GM15510 (cell line): ENCODE results near the gene ACTN1.

ENCODE experiments used
- POLR2A ChIP-seq: IDR thresholded peaks from 3 replicates; pipeline ENCODE4 v1.6.1; 2011; ENCODE audit warnings: borderline replicate concordance; ENCODE audit not compliant: insufficient read length; ENCODE audit errors: extremely low read depth

The ACTN1 gene

DNA sequence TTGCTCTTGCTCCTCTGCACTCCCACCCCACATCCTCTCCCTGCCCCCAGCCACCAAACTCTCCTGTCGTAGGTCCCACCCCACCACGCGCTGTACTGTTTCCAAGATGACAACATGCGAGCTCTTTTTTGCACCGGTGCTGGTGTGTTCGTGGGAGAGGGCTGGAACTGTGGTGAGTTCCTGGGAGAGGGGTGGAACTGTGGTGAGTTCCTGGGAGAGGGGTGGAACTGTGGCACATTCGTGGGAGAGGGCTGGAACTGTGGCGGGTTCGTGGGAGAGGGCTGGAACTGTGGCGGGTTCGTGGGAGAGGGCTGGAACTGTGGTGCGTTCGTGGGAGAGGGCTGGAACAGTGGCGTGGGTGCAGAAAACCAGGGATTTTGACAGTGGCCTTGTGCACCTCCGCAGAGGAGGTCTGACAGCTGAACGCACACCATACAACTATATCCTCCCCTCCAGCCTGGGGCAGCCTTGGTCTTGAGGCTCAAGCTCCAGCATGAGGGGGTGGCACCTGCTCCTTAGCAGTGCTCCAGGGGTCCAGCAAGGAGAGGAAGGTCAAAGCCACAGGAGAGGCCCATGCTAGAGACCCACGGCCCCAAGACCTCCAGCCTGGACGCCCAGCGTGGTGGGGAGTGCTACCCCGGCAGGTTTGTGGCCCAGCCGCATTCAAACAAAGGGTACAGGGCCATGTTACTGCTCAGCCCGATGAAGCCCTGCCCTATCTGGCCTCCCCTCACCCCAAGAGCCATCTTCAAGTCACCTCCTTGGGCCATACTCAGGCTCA, 50.1 kb downstream of the ACTN1 start:
- TF ChIP-seq POLR2A, result no peak

DNA sequence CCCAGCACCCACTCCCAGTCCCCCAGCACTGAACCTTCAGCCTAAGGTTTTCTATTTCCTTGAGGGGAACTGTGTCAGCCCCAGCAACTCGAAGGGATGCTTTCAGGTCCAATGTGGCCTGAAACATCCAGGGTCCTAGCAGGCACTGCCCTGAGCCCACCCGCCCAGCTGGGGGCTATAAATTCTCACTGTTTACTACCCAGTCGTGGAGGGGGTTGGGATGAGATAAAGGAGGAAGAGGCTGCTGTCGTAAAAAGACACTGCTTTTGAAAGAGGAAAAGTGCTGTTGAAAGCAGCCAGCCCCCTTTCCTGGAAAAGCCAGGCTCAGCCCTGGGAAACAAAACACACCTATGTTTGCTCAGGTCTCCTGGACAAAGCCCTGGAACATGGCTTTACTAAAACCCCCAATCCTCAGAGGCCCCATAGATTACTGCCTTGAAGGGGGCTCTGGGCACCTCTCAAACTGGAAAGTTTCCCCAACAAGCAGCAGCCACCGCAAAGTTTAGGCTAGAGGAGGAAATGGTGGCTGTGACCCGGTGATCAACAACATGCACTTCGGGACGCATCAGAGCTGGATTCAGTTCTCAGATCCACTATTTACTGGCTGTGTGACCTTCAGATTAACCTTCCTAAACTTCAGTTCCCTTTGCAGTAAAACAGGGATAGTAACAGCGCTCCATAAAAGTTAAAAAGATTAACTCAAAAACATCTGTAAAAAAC, 51.0 kb downstream of the ACTN1 start:
- no peak for TF ChIP-seq POLR2A

DNA sequence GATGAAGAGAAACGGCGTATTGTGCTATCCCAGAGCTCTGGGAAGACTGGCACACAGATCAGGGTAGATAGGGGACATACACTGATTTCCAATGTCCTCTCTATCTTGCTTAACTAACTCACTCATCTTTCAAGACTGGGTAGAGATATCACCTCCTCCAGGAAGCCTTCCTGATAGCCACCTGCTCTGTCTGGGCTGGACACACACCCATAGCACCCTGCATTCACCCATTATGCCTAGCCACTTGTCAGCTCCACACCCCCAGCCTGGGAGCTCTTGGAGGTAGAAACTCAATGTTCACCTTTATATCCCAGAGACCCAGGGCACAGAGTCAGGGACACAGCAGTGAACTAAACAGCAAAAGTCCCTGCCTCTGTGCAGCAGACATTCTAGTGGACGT, 52.0 kb downstream of the ACTN1 start:
- TF ChIP-seq POLR2A, result no peak

DNA sequence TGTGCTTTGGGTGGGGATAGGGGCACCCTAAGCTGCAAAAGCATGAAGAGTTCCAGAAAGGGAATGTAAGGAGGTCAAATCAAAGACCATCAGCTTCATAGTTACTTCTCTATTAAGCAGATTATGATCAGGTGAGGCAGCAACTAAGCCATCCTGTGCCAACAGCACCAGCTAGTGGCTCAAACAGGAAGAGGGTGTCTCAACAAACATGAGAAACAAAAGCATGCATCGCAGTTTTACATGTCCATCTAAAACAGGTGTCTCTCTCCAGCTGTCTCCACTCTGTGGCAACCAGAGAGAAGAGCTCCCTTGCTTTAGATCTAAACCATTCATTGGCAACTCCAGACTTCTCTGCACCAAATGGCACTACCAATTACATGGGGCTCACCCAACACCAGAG, 52.9 kb downstream of the ACTN1 start:
- no peak for TF ChIP-seq POLR2A

DNA sequence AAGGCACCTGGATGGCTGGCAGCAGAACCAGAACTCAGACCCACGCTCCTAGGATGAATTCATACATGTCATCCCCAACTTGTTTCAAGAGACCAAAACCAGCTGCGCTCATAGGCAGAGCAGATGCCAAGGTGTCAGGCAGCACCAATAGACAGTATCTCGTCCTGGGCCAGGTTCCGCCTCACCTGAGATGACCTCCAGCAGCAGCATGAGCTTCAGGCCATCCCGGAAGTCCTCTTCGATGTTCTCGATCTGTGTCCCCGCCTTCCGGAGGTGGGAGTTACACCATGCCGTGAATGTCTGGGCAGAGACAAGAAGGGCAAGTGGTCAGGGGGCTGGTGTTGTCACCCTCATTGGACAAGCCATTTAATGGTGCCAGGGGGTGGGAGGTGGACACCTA, 53.7 kb downstream of the ACTN1 start:
- TF ChIP-seq POLR2A, result no peak

DNA sequence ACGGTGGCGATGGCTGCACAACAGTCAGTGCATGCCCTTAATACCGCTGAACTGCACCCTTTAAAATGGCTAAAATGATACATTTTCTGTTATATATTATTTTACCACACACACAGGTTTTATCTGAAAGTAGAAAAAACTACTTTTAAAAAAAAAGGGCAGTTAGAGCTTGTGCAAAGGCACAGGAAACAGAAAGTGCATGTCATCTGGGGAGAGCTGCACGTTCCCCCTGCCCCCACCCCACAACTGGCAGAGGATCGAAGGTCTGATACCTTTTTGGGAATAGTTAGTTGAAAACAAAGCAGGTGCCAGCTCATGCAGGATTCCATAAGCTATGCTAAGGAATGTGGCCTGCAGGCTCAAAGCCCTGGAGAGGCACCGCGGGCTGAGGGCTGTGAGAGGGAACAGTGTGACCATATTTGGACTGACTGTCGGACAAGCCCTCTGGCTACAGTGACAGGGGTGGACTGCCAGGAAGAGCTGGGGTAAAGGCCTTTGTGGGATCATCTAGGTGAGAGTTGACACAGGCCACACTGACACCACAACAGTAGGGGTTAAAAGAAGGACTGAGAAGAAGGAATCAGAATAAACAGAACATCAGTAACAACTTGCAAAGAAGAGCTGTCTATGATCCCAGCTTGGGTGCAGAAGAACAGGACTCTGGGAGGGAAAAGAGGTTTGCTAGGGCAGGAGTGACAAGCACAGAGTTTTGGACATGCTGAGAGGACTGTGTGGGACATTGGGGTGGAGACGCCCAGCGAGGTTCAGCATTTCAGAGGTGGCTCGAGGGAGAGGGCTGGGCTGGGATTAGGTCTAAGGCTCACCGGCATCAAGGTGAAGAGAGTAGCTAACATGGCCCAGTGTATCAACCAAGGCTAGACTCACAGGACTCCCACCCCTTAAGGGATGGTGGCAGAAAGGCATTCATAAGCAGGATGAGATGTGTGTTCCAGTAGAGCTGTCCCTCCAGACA, 54.6 kb downstream of the ACTN1 start:
- no peak for TF ChIP-seq POLR2A

DNA sequence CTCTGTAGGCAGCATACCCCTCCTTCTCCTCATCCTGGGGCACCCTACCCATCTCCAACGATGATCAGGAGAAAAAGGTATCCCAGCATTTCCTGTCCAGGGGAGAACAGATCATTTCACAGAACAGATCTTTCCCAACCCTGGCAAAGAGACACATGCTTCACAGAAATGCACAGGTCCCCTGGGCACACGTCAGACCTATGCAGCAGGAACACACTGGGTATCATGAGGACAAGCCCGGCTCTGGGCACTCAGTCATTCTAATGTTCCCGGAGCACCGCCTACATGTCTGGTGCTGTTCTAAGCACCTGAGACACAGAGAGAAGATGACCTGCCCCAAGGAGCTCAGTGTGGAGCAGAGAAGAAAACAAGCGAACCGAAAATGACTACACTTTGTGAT, 56.2 kb downstream of the ACTN1 start:
- no peak for TF ChIP-seq POLR2A

DNA sequence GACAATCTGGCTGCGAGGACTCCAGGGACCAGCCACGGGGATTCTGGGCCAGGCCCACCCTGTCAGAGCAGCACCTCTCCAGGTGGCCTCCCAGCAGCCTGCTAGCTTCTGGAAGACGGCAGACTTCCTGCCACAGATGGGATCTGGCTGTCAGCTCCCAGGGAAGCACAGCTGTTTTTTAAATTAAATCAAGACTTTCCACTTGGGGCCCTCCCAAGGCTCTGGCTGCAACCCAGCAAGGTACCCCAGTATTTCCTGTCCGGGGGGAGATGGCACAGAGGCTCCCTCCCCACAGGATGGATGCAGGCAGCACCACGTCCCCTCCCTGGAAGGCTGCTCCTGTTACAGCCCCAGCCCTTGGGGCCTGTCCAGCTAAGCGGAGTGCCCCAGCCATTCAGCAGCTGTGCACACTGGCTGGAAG, 56.9 kb downstream of the ACTN1 start:
- no peak for TF ChIP-seq POLR2A

DNA sequence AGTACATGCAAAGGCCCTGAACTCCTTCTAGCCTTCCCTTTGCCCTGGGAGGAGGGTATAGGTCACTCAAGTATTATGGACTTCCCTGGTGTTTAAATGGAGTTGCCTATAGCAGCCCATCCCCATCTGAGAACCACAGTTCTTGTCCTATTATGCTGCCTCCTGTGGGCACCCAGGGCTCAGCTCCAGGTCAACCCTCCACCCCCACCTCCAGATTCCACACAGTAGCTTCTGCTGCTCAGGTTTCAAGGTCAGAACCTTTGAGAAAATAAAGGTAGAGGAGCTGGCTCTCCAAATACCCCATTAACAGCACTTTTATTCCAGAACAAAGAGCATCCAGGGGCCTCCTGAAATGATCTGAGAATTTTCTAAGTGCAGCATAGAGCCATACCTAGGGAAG, 57.4 kb downstream of the ACTN1 start:
- TF ChIP-seq POLR2A, result no peak

DNA sequence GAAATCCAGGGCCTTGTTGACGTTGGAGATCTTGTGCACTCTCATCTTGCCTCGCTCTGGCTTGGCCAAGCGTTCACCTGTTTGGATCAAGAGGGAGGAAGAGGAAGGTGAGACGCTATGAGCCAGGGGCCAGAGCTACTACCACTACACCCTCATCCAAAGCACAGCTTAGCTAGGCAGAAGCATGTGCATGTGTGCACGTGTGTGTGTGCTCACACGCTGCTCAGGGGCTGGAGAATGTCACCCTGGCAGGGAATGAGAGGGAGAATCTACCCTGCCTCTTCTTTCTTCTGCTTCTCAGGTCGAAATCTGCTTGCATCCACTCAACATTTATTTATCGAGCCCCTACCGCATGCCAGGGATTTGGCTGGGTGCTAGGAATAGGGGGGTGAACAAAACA, 58.1 kb downstream of the ACTN1 start:
- no peak for TF ChIP-seq POLR2A

DNA sequence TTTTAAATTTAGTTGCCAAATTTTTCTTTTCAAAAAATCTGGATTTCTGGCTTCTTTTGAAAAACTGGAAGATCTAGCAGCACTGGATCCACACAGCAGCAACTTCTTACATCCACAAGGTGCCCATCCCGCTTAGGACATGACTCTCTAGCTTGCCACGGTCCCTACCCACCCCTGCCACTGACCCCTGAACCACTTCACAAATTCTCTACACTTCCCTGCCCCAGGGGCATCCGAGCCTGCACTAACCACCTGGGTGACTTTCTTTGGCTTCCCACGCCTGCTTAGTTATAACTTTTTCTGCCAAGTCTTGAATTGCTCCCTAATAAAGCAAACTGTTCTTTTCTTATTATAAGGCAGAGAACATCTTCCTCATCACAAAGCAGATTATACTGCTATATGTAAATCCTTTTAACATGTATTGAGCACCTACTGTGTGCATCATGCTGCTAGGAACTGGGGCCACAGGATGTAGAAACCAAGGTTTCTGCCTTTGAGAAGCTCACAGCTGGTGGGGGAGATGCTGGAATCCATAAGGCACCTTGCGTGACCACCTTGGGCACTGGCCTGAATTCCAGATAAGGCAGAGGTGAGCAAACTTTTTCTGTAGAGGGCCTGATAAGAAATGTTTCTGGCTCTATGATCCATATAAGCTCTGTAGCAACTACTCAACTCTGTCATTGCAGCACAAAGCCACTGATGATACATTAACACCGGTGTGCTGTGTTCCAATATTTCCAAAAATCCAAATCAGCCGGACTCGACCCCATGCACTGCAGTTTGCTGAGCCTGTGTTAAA, 59.8 kb downstream of the ACTN1 start:
- no peak for TF ChIP-seq POLR2A

DNA sequence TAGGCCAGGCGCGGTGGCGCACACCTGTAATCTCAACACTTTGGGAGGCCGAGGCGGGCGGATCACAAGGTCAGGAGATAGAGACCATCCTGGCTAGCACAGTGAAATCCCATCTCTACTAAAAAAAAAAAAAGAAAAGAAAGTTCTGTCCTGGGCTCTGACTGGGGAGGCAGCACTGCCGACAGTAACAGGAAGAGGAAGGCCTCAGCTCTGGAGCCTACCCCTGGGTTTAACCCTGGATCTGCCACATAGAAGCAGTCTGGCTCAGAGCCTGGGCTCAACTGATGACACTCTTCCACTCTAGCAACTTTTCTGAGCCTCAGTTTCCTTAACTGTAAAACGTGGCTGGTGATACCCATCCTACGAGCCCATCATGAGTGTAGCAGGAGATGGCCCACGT, 60.5 kb downstream of the ACTN1 start:
- no peak for TF ChIP-seq POLR2A

DNA sequence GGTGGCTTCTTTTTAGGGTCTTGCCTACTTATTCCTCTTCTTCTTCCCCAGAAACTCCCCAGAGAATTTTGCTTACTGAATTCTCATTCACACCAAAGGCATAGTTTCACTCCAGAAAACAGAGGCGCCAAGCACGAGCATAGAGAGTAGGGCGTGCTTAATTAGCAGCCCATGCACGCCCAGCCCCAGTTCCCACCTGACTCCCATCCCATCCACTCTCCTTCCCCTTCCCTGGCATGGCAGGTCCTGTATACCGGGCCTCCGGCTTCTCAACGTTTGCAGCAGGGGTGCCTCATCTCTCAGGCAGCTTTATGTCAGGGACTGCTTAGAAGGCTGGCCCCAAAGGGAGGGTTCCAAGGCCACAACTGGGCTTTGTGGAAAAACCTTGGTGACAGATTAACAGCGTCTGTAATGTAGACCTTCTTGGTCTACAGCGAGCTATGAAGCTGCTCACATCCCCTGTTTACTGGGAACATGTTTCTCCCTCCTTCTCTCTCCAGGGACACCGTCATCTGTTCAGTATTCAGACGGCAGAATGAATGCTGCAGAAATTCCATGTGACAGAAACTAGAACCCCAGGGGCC, 62.7 kb downstream of the ACTN1 start:
- no peak for TF ChIP-seq POLR2A

DNA sequence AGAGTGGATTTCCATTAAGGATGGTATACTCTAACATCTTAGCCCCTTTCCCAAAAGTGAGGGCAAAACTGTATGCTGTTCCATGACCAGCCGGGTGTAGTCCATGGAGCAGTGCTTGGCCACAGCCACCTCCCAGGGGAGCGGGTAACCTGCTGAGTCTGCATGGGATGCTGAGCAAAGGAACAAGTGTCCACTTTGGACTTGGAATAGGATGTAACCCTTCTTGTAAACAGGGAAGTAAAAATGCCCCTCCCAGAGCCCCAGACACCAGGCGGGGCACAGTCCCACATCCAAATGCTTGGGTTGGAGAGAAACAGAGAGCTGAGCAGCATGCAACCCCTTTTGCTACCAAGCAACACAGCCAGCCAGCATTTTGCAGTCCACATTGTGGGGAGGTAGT, 65.6 kb downstream of the ACTN1 start:
- no peak for TF ChIP-seq POLR2A

DNA sequence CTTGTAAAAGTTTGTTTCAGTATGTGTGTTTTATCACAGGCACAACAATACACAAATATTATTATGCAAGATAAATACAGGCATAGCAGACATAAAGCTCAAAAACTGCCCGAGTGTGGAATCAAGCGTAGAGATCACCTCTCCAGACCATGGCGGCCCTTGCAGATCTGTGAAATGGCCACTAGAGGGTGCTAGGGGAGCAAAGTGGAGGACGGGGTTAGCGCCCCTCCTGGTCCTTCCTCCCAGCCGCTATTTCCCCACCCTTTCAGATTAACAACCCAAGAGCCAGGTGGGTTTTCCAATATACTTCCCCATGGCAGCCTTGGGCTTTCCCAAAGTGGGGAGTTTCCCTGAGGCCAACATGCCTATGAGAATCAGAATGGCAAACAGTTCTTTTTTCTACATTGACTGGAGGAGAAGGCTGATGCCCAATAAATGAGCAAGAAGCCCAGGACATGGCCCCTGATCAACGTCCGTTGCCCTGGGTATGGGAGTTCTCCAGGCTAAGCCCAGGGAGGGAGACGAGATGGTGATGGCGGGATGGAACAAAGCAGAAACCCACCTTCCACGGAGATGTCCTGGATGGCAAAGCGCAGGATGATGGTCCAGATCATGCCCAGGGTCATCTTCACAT, 67.4 kb downstream of the ACTN1 start:
- TF ChIP-seq POLR2A, result no peak
